CD4-positive, alpha-beta T cell (primary cell): Measurements from ENCODE around the gene RALGPS1. TPM values are rescaled to one million over a fixed set of nuclear protein-coding genes. Genes with fewer than 3 reads are reported as not detected.
A peak's percentile ranks its signal among the peaks of the same experiment; 100 is the strongest.

ENCODE experiments used
- ATAC-seq: fragments of 200-7000 bp; cut with Tn5 transposase; one replicate; pipeline ENCODE4 v1.10.0; 2022; ENCODE audit warnings: mild to moderate bottlenecking; ENCODE audit not compliant: poor library complexity
- CTCF ChIA-PET: fragments of 350-600 bp; sonication (Branson Sonifier 250); formaldehyde crosslinking; loops from one replicate; lab custom pipeline; 2021; ENCODE audit warnings: antibody characterized with exemption, inconsistent platforms; lab: Charles Lee
- POLR2A ChIA-PET: fragments of 350-600 bp; sonication (Branson Sonifier 250); formaldehyde crosslinking; loops from one replicate; lab custom pipeline; 2021; ENCODE audit warnings: antibody characterized with exemption, inconsistent platforms; lab: Charles Lee
- DNase-seq, 14 experiments: peaks; one replicate each; pipeline ENCODE4 v3.0.0-alpha.2; 2013 to 2020; ENCODE audit warnings: mixed read lengths in 2 of 14
- H3K27ac ChIP-seq, 2 donors: one replicate each; pipeline versions ENCODE4 v1.5.1 to v1.7.0; 2013; ENCODE audit warnings: low read length in 2 of 2, low read depth in 1 of 2, mild to moderate bottlenecking in 1 of 2
- H3K27me3 ChIP-seq, 2 experiments: 1 replicate in 1 of 2; 2 replicates in 1 of 2; pipeline versions ENCODE4 v1.6.1 to v1.7.0; 2013; ENCODE audit warnings: low read length in 2 of 2, control low read depth in 1 of 2, mild to moderate bottlenecking in 1 of 2, moderate library complexity in 1 of 2; ENCODE audit not compliant: insufficient read depth in 2 of 2, control insufficient read depth in 1 of 2
- H3K36me3 ChIP-seq: one replicate; pipeline ENCODE4 v1.6.1; 2013; ENCODE audit warnings: low read length, control low read depth; ENCODE audit not compliant: insufficient read depth
- H3K4me1 ChIP-seq: one replicate; pipeline ENCODE4 v1.6.1; 2013; ENCODE audit warnings: low read length, control low read depth; ENCODE audit not compliant: insufficient read depth
- H3K4me3 ChIP-seq: one replicate; pipeline ENCODE4 v1.5.1; 2013; ENCODE audit warnings: mild to moderate bottlenecking, low read length, moderate library complexity
- H3K9me3 ChIP-seq, 2 experiments: 1 replicate in 1 of 2; 2 replicates in 1 of 2; pipeline versions ENCODE4 v1.6.1 to v1.7.0; 2013; ENCODE audit warnings: low read length in 2 of 2, mild to moderate bottlenecking in 2 of 2, control low read depth in 1 of 2, moderate library complexity in 1 of 2; ENCODE audit not compliant: control insufficient read depth in 1 of 2, insufficient read depth in 1 of 2
- H3K27ac Mint-ChIP-seq: one replicate; pipeline ENCODE4 v1.8.0; 2020; ENCODE audit warnings: mixed read lengths
- H3K27me3 Mint-ChIP-seq: one replicate; pipeline ENCODE4 v1.8.0; 2021; ENCODE audit warnings: mixed read lengths
- H3K36me3 Mint-ChIP-seq: one replicate; pipeline ENCODE4 v1.8.0; 2021; ENCODE audit warnings: low read depth, mixed read lengths
- H3K4me1 Mint-ChIP-seq: one replicate; pipeline ENCODE4 v1.8.0; 2021; ENCODE audit warnings: low read depth, mixed read lengths
- H3K4me3 Mint-ChIP-seq: one replicate; pipeline ENCODE4 v1.8.0; 2020; ENCODE audit warnings: mild to moderate bottlenecking, mixed read lengths
- H3K9me3 Mint-ChIP-seq: one replicate; pipeline ENCODE4 v1.8.0; 2020; ENCODE audit warnings: mixed read lengths
- CTCF ChIP-seq: fragments of 200-600 bp; IDR thresholded peaks from one replicate; pipeline ENCODE4 v1.8.0; 2022; ENCODE audit warnings: antibody characterized with exemption, mild to moderate bottlenecking
- intact Hi-C, 2 experiments: fragments of 100-400 bp; cut with DNase I in 1 of 2; cut with micrococcal nuclease in 1 of 2; formaldehyde crosslinking; loops; one replicate each; pipeline versions ENCODE4 v1.15.1 to v1.9.0; 2023 to 2025; cut with DNase I, micrococcal nuclease
- total RNA-seq, 174 experiments: library from RNA in 2 of 174; stranded (reverse) in 2 of 174; gene quantifications; one replicate each; pipeline ENCODE4 v1.2.3 and lab custom pipeline; 2021 to 2026

Gene RALGPS1
- total RNA-seq, 2 experiments from 2014 or later = 5.8 to 6.3 TPM

- H3K4me3 ChIP-seq = no peak overlapping the region
- no peaks in the 10 kb centered on the region for H3K4me1 ChIP-seq
- H3K36me3 ChIP-seq = no peaks in the 10 kb centered on the region
- intact Hi-C loops = loop anchor here (1.0 to 10.0 kb wide), 7 partner anchors 210 to 707 kb away; partner anchors contain the start of genes LRSAM1 (in 1 of the 2), RPL12 (in 1 of the 2), TOR2A (in 1 of the 2) and ZNF79 (in 1 of the 2)
- ChIA-PET CTCF (interaction anchor here (1.0 to 1.9 kb wide), 6 partner anchors 16 to 273 kb away, joined by 3 to 8 read pairs (median 4); partner anchors contain the start of genes LRSAM1 and RPL12), POLR2A (interaction anchor here (1.5 kb wide), 1 partner anchor 10 kb away, joined by 16 read pairs; no protein-coding TSS in a partner anchor)
- peaks cover 17% of the 10 kb centered on the region for H3K27me3 Mint-ChIP-seq
- H3K9me3 Mint-ChIP-seq = no peaks in the 10 kb centered on the region
- no peaks in the 10 kb centered on the region for H3K36me3 Mint-ChIP-seq
- no peak for ATAC-seq
- H3K4me1 Mint-ChIP-seq = peaks cover 5% of the 10 kb centered on the region
- TF ChIP-seq CTCF = no peak
- no peaks in the 10 kb centered on the region for H3K9me3 ChIP-seq
- H3K27ac Mint-ChIP-seq = no peak overlapping the region
- no peaks in the 10 kb centered on the region for H3K27me3 ChIP-seq
- H3K27ac ChIP-seq = no peak overlapping the region
- DNase-seq = no peak
- no peak overlapping the region for H3K4me3 Mint-ChIP-seq
Measured at GRCh38 chr9:127213859-127214258, 299.3 kb downstream of the RALGPS1 start.

GRCh38 chr9:127214421-127215267, 300.1 kb downstream of the RALGPS1 start:
- Histone ChIP-seq H3K36me3 (no peaks in the 10 kb centered on the region), H3K9me3 (no peaks in the 10 kb centered on the region), H3K27me3 (no peaks in the 10 kb centered on the region), H3K4me1 (no peaks in the 10 kb centered on the region), H3K4me3 (no peak overlapping the region), H3K27ac (no peak overlapping the region)
- CTCF ChIA-PET = interaction anchor here (0.7 to 1.9 kb wide), 15 partner anchors 9 to 707 kb away, joined by 3 to 11 read pairs (median 4); partner anchors contain the start of genes LRSAM1 and RPL12
- H3K9me3 Mint-ChIP-seq = no peaks in the 10 kb centered on the region
- no peaks in the 10 kb centered on the region for H3K36me3 Mint-ChIP-seq
- DNase-seq = peak; percentile 40 to 78 (median 54)
- peaks cover 16% of the 10 kb centered on the region for H3K27me3 Mint-ChIP-seq
- no peak overlapping the region for H3K27ac Mint-ChIP-seq
- TF ChIP-seq CTCF = peak; percentile 83
- ATAC-seq = peak; percentile 92
- POLR2A ChIA-PET = interaction anchor here (0.6 to 1.5 kb wide), 3 partner anchors 9 to 707 kb away, joined by 3 to 16 read pairs (median 3); no protein-coding TSS in a partner anchor
- H3K4me1 Mint-ChIP-seq = peaks cover 5% of the 10 kb centered on the region
- intact Hi-C loops = loop anchor here (1.0 to 10.0 kb wide), 10 partner anchors 38 to 707 kb away; partner anchors contain the start of genes LRSAM1 (in 1 of the 2), RPL12 (in 1 of the 2), SLC2A8 (in 1 of the 2) and TOR2A (in 1 of the 2)
- H3K4me3 Mint-ChIP-seq = no peak overlapping the region
